NCI-H748 treated with DMSO at 0.1 percent for 48 hours (cell line): ENCODE data around the gene ITGAL.
"Not testable (repeated sequence)": the region's sequence is repeated elsewhere in the genome, so short reads cannot be mapped to it uniquely, and the experiment has no call there.

Experiments used
- DNase-seq: peaks from one replicate; lab custom pipeline; 2025; lab: John Stamatoyannopoulos, UW

Gene ITGAL

DNA sequence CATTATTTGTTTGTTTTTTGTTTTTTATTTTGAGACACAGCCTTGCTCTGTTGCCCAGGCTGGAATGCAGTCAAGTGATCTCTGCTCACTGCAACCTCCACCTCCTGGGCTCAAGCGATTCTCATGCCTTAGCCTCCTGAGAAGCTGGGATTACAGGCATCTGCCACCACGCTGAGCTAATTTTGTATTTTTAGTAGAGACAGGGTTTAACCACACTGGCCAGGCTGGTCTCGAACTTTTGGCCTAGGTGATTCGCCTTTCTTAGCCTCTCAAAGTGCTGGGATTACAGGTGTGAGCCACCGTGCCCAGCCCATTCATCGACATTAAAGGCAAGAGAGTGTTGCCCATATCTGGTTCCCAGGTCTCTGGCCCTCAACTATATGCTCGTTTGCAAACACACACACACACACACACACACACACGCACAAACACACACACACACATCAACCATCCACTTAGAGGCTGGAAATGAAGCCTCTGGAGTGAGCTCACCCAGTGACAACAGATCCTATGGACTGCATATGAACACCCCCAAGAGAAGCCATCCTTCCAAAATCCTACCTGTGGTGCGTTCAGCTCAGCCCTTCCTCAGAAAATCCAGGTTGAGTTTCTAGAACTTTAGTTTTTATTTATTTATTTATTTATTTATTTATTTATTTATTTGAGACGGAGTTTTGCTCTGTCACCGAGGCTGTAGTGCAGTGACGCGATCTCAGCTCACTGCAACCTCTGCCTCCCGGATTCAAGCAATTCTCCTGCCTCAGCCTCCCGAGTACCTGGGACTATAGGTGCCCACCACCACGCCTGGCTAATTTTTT, 14.6 kb upstream of the ITGAL start:
- no peak for DNase-seq

DNA sequence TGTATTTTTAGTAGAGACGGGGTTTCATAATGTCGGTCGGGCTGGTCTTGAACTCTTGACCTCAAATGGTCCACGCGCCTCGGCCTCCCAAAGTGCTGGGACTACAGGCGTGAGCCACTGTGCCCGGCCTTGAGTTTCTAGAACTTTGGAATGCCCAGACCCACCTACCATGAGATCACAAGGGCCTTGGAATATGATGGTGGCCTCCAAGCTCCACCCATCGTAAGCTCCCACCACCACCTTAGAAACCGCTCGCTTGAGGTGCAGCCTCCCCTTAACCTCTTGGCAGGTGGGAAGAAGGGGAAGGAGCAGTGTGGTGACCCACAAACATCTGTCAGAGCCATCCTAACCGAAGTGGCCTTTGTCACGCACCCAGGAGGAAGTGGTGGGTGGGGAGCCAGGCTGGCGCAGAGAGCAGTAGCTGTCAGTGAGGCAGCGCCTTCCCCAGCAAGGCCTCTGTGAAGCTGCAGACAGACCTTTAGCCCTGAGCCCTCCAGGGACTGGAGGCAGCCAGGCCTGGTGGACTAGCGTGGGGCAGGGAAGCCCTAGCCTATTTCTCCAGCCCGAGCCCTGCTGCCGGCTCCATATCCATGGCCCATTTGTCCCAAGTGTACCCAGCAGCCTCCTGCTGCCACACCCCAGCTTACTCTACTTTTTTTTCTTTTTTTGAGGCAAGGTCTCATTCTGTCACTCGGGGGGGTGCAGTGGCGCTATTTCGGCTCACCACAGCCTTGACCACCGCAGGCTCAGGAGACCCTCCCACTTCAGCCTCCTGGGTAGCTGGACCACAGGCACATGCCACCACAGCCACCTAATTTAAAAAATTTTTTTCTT, 13.8 kb upstream of the ITGAL start:
- no peak for DNase-seq

- no peak for DNase-seq
Measured at GRCh38 chr16:30459456-30459855, 13.1 kb upstream of the ITGAL start.

- not testable (repeated sequence) for DNase-seq
Measured at GRCh38 chr16:30461426-30461825, 11.1 kb upstream of the ITGAL start.

DNA sequence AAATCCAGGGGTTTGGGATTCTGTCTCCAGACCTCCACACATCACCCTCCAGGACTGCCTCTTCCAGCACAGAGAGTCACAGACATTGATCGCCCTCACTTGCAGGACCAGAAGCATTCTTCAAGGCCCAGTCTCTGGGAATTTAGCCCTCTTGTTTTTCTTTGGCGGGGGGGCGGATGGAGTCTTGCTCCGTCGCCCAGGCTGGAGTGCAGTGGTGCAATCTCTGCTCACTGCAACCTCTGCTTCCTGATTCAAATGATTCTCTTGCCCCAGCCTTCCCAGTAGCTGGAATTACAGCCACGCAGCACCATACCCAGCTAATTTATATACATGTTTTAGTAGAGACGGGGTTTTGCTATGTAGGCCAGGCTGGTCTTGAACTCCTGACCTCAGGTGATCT, 8.5 kb upstream of the ITGAL start:
- no peak for DNase-seq

DNA sequence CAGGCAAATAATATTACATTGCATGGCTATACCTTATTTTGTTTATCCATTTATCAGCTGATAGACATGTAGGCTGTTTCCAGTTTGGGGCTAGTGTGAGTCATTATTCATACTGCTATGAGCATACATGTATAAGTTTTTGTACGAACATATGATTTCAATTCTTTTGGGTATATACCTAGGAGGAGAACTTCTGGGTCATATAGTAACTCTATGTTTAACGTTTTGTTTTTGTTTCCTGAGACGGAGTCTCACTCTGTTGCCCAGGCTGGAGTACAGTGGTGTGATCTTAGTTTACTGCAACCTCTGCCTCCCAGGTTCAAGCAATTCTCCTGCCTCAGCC, 2.4 kb upstream of the ITGAL start:
- DNase-seq = no peak

GRCh38 chr16:30470632-30470995, 1.9 kb upstream of the ITGAL start:
- DNase-seq = no peak

GRCh38 chr16:30473231-30474073, 910 bp downstream of the ITGAL start:
- no peak for DNase-seq

GRCh38 chr16:30474074-30474452, 1.5 kb downstream of the ITGAL start:
- DNase-seq = no peak

DNA sequence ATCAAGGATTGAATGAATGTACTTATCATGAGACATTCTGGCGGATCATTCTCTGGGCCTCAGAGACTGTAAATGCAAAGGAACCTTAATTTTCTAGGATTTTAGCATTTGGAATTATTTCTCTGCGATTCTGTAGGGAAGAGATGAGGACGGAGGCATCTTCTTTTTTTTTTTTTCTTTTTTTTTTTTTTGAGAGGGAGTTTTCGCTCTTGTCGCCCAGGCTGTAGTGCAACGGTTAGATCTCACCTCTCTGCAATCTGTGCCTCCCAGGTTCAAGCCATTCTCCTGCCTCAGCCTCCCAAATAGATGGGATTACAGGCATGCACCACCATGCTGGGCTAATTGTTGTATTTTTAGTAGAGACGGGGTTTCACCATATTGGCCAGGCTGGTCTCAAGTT, 2.1 kb downstream of the ITGAL start:
- no peak for DNase-seq

DNA sequence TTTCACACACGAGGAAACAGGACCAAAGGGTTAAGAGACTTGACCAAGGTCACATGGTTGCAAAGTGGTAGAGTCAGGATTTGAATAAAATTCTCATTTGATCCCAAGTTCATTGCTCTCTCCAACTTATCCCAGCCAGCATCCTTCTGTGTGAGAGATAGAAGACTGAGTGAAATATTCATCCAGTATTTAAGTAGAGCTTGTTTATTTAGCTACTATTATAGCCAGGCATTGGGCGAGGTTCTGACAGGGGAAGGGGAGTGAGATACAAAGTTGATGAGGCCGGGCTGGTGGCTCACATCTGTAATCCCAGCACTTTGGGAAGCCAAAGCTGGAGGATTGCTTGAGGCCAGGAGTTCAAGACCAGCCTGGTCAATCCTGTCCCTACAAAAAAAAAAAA, 4.4 kb downstream of the ITGAL start:
- DNase-seq = no peak

DNA sequence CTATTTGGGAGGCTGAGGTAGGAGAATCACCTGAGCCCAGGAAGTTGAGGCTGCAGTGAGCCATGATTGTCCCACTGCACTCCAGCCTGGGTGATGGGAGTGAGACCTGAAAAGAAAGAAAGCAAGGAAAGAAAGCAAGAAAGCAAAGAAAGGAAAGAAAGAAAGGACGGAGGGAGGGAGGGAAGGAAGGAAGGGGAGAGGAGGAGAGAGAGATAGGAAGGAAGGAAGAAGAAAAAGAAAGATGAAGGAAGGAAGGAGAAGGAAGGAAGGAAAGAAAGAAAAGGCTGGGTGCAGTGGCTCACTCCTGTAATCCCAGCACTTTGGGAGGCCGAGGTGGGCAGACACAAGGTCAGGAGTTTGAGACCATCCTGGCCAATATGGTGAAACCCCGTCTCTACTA, 5.2 kb downstream of the ITGAL start:
- not testable (repeated sequence) for DNase-seq

DNA sequence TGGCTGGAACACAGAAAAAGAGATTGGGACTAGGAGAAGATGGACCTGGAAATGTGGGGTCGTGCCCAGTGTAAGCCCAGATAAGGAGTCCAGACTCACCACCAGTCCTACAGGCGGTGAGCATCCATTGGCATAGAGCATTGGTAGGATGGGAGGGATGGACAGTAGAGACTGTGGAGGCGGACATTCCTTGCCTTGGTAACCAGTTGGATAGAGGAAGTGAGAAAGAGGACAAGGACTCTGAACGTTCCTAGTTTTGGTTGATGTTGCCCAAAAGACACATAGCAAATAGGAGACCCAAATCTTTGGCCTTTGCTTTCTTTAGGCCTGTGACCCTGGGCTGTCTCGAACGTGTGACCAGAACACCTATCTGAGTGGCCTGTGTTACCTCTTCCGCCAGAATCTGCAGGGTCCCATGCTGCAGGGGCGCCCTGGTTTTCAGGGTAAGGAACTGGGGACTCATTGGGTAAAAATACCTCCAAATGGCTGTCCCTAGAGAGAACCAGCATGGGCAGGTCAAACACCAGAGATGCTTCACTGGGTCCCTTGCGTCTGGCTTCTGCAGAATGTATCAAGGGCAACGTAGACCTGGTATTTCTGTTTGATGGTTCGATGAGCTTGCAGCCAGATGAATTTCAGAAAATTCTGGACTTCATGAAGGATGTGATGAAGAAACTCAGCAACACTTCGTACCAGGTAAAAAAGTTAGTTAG, 6.4 kb downstream of the ITGAL start:
- no peak for DNase-seq

DNA sequence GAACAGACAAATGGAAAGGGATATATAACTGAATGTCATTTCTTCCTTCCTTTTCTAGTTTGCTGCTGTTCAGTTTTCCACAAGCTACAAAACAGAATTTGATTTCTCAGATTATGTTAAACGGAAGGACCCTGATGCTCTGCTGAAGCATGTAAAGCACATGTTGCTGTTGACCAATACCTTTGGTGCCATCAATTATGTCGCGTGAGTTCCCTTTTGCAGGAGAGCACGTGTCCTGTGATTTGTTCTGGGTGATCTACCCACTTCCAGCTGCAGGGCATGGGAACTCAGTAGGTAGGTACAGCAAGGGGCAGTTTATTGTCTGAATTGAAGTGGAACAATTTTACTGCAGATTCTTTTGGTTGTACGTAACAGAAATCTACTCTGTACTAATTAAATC, 8.8 kb downstream of the ITGAL start:
- DNase-seq = no peak

DNA sequence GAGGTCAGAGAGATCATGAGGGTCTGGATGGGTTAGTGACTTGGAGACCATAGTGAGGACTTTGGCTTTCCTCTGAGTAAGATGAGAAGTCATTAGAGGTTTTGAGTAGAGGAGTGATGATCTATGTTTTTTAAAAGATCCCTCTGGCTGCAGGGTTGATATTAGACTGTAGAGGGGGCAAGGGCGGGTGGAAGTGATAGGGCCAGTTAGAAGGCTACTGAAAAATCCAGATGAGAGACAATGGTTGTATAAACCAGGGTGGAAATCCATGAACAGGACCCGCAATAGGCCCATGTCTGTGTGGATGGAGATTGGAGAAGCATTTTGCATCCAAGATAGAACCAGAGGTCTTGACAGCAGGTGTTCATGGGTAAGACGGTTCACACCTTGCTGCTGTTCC, 9.8 kb downstream of the ITGAL start:
- no peak for DNase-seq

DNA sequence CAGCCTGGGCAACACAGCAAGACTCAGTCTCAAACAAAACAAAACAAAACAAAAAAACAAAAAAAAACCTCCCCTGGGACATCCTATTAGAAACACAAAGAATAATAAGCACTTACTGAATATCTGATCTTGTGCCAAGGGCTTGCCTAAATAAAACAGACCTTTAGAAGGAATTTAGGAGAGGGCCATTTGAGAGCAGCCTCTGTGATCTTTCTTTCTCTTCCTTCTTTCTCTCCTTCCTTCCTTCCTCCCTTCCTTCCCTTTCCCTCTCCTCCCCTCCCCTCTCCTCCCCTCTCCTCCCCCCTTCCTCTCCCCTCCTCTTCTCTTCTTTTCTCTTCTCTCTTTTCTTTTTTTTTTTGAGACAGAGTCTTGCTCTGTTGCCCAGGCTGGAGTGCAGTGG, 12.3 kb downstream of the ITGAL start:
- DNase-seq = no peak

- DNase-seq = no peak
Measured at GRCh38 chr16:30485818-30486436, 13.4 kb downstream of the ITGAL start.

- no peak for DNase-seq
Measured at GRCh38 chr16:30488764-30489605, 16.4 kb downstream of the ITGAL start.

DNA sequence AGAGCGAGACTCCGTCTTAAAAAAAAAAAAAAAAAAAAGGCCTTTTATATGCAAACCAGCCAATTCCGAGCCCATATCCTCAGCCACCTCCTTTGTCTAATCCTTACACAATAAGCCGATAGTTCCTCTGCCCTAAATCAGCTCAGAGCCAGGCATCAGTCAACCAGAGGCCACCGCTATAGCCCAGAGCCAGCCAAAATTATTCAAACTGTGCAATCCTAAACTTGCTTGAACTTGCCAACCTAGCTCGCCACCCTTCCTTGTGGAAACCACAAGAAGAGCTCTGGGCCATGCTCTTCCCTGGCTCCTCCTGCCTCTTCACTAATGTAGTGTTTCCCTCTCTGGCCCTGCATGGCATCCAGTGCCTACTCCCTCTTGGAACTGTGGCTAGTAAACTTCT, 17.7 kb downstream of the ITGAL start:
- no peak for DNase-seq

DNA sequence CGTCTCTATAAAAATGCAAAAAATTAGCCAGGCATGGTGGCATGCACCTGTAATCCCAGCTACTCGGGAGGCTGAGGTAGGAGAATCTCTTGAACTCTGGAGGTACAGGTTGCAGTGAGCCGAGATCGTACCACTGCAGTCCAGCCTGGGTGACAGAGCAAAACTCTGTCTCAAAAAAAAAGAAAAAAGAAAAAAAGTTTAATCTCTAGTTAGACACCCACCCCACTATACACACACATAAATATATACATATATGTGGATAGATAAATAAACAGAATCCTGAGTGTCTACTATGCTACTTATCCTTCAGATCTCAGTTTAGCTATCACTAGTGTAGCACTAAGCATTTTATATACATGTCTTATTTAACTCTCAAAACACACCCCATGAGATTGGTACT, 18.7 kb downstream of the ITGAL start:
- no peak for DNase-seq
